Loucy (cell line): ENCODE data around the gene CKM.

ENCODE experiments used
- H2AFZ ChIP-seq: fragments of 200-600 bp; sonication (generic); 2 replicates; pipeline ENCODE4 v1.6.0; 2016; ENCODE audit warnings: antibody characterized with exemption, mild to moderate bottlenecking, low read length, moderate library complexity
- H3F3A ChIP-seq: fragments of 200-600 bp; 2 replicates; pipeline ENCODE4 v1.6.0; 2016; ENCODE audit warnings: antibody characterized with exemption, low read depth, mild to moderate bottlenecking
- H3K27me3 ChIP-seq: fragments of 200-600 bp; sonication (generic); 2 replicates; pipeline ENCODE4 v1.6.1; 2014; ENCODE audit warnings: low read length, mild to moderate bottlenecking; ENCODE audit not compliant: insufficient read depth, poor library complexity, severe bottlenecking
- H3K36me3 ChIP-seq: fragments of 200-600 bp; sonication (generic); 2 replicates; pipeline ENCODE4 v1.6.1; 2016; ENCODE audit warnings: low read length; ENCODE audit not compliant: insufficient read depth
- H3K4me1 ChIP-seq: fragments of 200-600 bp; sonication (generic); 2 replicates; pipeline ENCODE4 v1.5.1; 2014; ENCODE audit warnings: low read length, mild to moderate bottlenecking; ENCODE audit not compliant: insufficient read depth, poor library complexity, severe bottlenecking
- H3K4me2 ChIP-seq: fragments of 200-600 bp; sonication (generic); 2 replicates; pipeline ENCODE4 v1.6.0; 2014; ENCODE audit warnings: antibody characterized with exemption, low read length, low read depth, mild to moderate bottlenecking; ENCODE audit not compliant: poor library complexity, severe bottlenecking
- H3K4me3 ChIP-seq: fragments of 200-600 bp; sonication (generic); 2 replicates; pipeline ENCODE4 v1.5.1; 2014; ENCODE audit warnings: low read length, mild to moderate bottlenecking, mixed read lengths; ENCODE audit not compliant: poor library complexity, severe bottlenecking
- H3K79me2 ChIP-seq: fragments of 200-600 bp; sonication (generic); 2 replicates; pipeline ENCODE4 v1.6.1; 2014; ENCODE audit warnings: low read length; ENCODE audit not compliant: insufficient read depth
- H3K9ac ChIP-seq: fragments of 200-600 bp; sonication (generic); 2 replicates; pipeline ENCODE4 v1.6.0; 2014; ENCODE audit warnings: mild to moderate bottlenecking, low read depth, low read length, moderate library complexity; ENCODE audit not compliant: poor library complexity, severe bottlenecking
- H3K9me2 ChIP-seq: fragments of 200-600 bp; sonication (generic); replicated peaks from 2 replicates; pipeline ENCODE4 v1.6.1; 2016; ENCODE audit warnings: low read depth, low read length, mixed read lengths
- H3K9me3 ChIP-seq: fragments of 200-600 bp; sonication (generic); 2 replicates; pipeline ENCODE4 v1.6.1; 2014; ENCODE audit warnings: mild to moderate bottlenecking, antibody characterized with exemption, low read length, low read depth; ENCODE audit not compliant: insufficient read depth
- H4K20me1 ChIP-seq: fragments of 200-600 bp; sonication (generic); 2 replicates; pipeline ENCODE4 v1.6.0; 2014; ENCODE audit warnings: antibody characterized with exemption, low read length, mild to moderate bottlenecking; ENCODE audit not compliant: insufficient read depth, poor library complexity, severe bottlenecking
- EZH2phosphoT487 ChIP-seq: fragments of 200-600 bp; IDR thresholded peaks from 2 replicates; pipeline ENCODE4 v1.6.1; 2018; ENCODE audit warnings: antibody characterized with exemption, mild to moderate bottlenecking, moderate library complexity, borderline replicate concordance
- TF ChIP-seq, protein P1 (sequence below): fragments of 200-600 bp; sonication (generic); conservative IDR thresholded peaks from 2 replicates; pipeline ENCODE4 v1.5.1; 2014; ENCODE audit warnings: mild to moderate bottlenecking, antibody characterized with exemption, low read length

CKM gene

DNA sequence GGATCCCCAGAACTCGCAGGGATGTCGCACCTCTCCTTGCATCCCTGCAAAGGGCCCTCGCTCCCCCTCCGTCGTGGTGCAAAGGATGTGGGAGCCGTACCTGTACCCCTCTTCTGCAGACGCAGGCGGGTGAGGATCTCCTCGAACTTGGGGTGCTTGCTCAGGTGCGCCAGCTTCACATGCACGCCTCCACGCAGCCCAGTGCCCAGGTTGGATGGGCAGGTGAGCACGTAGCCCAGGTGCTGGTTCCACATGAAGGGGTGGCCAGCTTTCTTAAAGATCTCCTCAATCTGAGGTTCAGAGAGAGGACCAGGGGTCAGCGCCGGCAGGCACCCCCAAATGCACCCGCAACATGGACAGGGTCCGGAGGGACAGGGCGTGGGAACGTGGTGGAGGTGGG lies 15.3 kb downstream of the CKM start:
- no peak overlapping the region for H3K4me3 ChIP-seq
- TF ChIP-seq, protein P1, sequence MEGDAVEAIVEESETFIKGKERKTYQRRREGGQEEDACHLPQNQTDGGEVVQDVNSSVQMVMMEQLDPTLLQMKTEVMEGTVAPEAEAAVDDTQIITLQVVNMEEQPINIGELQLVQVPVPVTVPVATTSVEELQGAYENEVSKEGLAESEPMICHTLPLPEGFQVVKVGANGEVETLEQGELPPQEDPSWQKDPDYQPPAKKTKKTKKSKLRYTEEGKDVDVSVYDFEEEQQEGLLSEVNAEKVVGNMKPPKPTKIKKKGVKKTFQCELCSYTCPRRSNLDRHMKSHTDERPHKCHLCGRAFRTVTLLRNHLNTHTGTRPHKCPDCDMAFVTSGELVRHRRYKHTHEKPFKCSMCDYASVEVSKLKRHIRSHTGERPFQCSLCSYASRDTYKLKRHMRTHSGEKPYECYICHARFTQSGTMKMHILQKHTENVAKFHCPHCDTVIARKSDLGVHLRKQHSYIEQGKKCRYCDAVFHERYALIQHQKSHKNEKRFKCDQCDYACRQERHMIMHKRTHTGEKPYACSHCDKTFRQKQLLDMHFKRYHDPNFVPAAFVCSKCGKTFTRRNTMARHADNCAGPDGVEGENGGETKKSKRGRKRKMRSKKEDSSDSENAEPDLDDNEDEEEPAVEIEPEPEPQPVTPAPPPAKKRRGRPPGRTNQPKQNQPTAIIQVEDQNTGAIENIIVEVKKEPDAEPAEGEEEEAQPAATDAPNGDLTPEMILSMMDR: no peak
- no peak for TF ChIP-seq EZH2phosphoT487
- H3K4me2 ChIP-seq: no peak overlapping the region
- no peaks in the 10 kb centered on the region for H3K9me2 ChIP-seq
- no peak overlapping the region for H3K9ac ChIP-seq
- no peaks in the 10 kb centered on the region for H4K20me1 ChIP-seq
- H3K36me3 ChIP-seq: no peaks in the 10 kb centered on the region
- no peaks in the 10 kb centered on the region for H3K79me2 ChIP-seq
- H3K9me3 ChIP-seq: no peaks in the 10 kb centered on the region
- peaks cover 5% of the 10 kb centered on the region for H3K4me1 ChIP-seq
- H3F3A ChIP-seq: no peaks in the 10 kb centered on the region
- H2AFZ ChIP-seq: no peak overlapping the region
- no peaks in the 10 kb centered on the region for H3K27me3 ChIP-seq

DNA sequence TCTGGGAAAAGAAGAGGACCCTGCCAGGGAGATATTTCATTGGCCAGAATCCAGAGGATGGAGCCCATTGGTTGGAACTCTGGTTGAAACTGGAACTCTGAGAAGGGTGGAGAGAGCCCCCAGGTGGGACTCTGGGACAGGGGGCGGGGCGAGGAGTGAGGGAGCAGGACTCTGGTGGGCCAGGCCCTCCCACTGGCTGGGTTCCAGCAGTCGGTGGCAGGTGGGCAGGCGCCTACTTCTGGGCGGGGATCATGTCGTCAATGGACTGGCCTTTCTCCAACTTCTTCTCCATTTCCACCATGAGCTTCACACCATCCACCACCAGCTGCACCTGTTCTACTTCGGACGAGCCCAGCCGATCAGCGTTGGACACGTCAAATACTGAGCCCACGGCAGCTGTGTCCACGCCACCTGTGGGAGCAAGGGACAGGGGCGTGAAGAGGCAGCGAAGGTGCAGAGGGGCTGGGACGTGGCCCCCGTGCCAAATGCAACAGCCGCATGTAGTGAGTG lies 16.1 kb downstream of the CKM start:
- no peaks in the 10 kb centered on the region for H3K79me2 ChIP-seq

DNA sequence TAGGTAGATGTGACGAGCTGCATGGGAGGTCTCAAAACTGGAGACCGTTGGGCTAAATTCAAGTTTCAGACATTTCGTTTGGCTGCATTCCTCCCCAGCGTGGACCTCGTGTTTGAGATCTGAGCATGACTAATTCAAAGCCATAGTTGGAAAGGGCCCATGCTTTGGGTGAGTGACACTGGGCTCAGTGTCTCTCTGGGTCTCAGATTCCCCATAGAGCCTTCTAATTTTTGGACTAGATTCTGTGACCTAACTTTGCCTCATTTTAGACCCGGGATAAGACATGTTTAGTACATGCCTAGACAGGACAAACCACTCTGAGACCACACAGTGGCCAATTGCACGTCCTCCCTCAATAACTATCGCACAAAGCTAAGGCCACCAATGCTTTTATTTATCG lies 16.6 kb downstream of the CKM start:
- H3F3A ChIP-seq: no peaks in the 10 kb centered on the region
- H3K36me3 ChIP-seq: no peaks in the 10 kb centered on the region
- no peaks in the 10 kb centered on the region for H3K4me1 ChIP-seq
- H3K4me2 ChIP-seq: no peak overlapping the region
- H4K20me1 ChIP-seq: no peaks in the 10 kb centered on the region
- no peak overlapping the region for H3K4me3 ChIP-seq
- H3K79me2 ChIP-seq: no peaks in the 10 kb centered on the region
- no peaks in the 10 kb centered on the region for H3K9me3 ChIP-seq
- H2AFZ ChIP-seq: no peak overlapping the region
- no peaks in the 10 kb centered on the region for H3K27me3 ChIP-seq
- TF ChIP-seq, protein P1: no peak
- TF ChIP-seq EZH2phosphoT487: no peak
- no peaks in the 10 kb centered on the region for H3K9me2 ChIP-seq
- H3K9ac ChIP-seq: no peak overlapping the region

More for the DNA sequence above, 16.1 kb downstream of the CKM start:
- Histone ChIP-seq H3K4me3 (no peak overlapping the region), H2AFZ (no peak overlapping the region), H3K9me3 (no peaks in the 10 kb centered on the region), H3K9ac (no peak overlapping the region), H3F3A (no peaks in the 10 kb centered on the region), H3K4me1 (peaks cover 2% of the 10 kb centered on the region), H3K36me3 (no peaks in the 10 kb centered on the region), H3K9me2 (no peaks in the 10 kb centered on the region), H3K4me2 (no peak overlapping the region), H4K20me1 (no peaks in the 10 kb centered on the region), H3K27me3 (no peaks in the 10 kb centered on the region)
- TF ChIP-seq, protein P1: no peak
- no peak for TF ChIP-seq EZH2phosphoT487
